Tibial artery (tissue), 4 donors: ENCODE data around the gene CPPED1.

ENCODE experiments used
- DNase-seq, 2 donors: peaks; one replicate each; pipeline ENCODE4 v3.0.0-alpha.2; 2019
- H3K27ac ChIP-seq, 2 donors: fragments of 200-600 bp; sonication (generic) in 1 of 2; 1 replicate in 1 of 2; 2 replicates in 1 of 2; pipeline ENCODE4 v1.5.1; 2018 to 2019; ENCODE audit warnings: mild to moderate bottlenecking in 1 of 2
- H3K27me3 ChIP-seq, 2 donors: fragments of 200-600 bp; sonication (generic) in 1 of 2; one replicate each; pipeline versions ENCODE4 v1.5.1 to v1.6.0; 2016 to 2019
- H3K36me3 ChIP-seq, 3 donors: fragments of 200-600 bp; sonication (generic) in 2 of 3; one replicate each; pipeline ENCODE4 v1.5.1; 2016 to 2019; ENCODE audit warnings: mild to moderate bottlenecking in 2 of 3
- H3K4me1 ChIP-seq, 4 donors: fragments of 200-600 bp; sonication (generic) in 2 of 4; 1 replicate in 3 of 4; 2 replicates in 1 of 4; pipeline ENCODE4 v1.5.1; 2016 to 2019
- H3K4me3 ChIP-seq, 2 donors: fragments of 200-600 bp; sonication (generic) in 1 of 2; 1 replicate in 1 of 2; 2 replicates in 1 of 2; pipeline ENCODE4 v1.5.1; 2018 to 2019; ENCODE audit warnings: mild to moderate bottlenecking in 2 of 2
- H3K9me3 ChIP-seq, 3 donors: fragments of 200-600 bp; sonication (generic) in 1 of 3; one replicate each; pipeline ENCODE4 v1.5.1; 2016 to 2019
- intact Hi-C: fragments of 100-400 bp; cut with DNase I; formaldehyde crosslinking; loops from one replicate; pipeline ENCODE4 v1.15.0; 2023; ENCODE audit warnings: low total_unique reads
- TF ChIP-seq, protein P1 (sequence below), 2 experiments: fragments of 200-600 bp in 1 of 2; fragments of 450-650 bp in 1 of 2; IDR thresholded peaks; one replicate each; pipeline ENCODE4 v1.5.1; 2017 to 2019; ENCODE audit warnings: antibody characterized with exemption in 2 of 2, mild to moderate bottlenecking in 1 of 2, moderate library complexity in 1 of 2

CPPED1 gene

GRCh38 chr16:12803203-12804093 is at the start of gene CPPED1:
Gene CPPED1 (minus strand): TSS chr16:12803887. CDS start chr16:12803776, 111 bp downstream.
- Histone ChIP-seq H3K4me1 (peaks cover 0 to 53% (median 22%) of the 10 kb centered on the region in 4 donors), H3K36me3 (no peaks in the 10 kb centered on the region), H3K9me3 (no peaks in the 10 kb centered on the region), H3K4me3 (peak within 1 kb of the TSS; percentile 60 to 75), H3K27ac (peak within 1 kb of the TSS; percentile 82), H3K27me3 (no peaks in the 10 kb centered on the region)
- TF ChIP-seq, protein P1, sequence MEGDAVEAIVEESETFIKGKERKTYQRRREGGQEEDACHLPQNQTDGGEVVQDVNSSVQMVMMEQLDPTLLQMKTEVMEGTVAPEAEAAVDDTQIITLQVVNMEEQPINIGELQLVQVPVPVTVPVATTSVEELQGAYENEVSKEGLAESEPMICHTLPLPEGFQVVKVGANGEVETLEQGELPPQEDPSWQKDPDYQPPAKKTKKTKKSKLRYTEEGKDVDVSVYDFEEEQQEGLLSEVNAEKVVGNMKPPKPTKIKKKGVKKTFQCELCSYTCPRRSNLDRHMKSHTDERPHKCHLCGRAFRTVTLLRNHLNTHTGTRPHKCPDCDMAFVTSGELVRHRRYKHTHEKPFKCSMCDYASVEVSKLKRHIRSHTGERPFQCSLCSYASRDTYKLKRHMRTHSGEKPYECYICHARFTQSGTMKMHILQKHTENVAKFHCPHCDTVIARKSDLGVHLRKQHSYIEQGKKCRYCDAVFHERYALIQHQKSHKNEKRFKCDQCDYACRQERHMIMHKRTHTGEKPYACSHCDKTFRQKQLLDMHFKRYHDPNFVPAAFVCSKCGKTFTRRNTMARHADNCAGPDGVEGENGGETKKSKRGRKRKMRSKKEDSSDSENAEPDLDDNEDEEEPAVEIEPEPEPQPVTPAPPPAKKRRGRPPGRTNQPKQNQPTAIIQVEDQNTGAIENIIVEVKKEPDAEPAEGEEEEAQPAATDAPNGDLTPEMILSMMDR (IDR thresholded peaks at IDR 0.05), result no peak
- peak; percentile 87 to 95 for DNase-seq
- intact Hi-C loops, result no loop called here

GRCh38 chr16:12850186-12850585 is 46.5 kb upstream of the CPPED1 start:
- H3K27ac ChIP-seq, result no peak overlapping the region
- H3K27me3 ChIP-seq, result no peaks in the 10 kb centered on the region
- intact Hi-C loops, result no loop called here
- TF ChIP-seq, protein P1 (IDR thresholded peaks at IDR 0.05), result no peak
- DNase-seq, result no peak
- no peak overlapping the region for H3K4me3 ChIP-seq
- H3K36me3 ChIP-seq, result no peaks in the 10 kb centered on the region
- no peaks in the 10 kb centered on the region for H3K9me3 ChIP-seq
- no peaks in the 10 kb centered on the region for H3K4me1 ChIP-seq

DNA sequence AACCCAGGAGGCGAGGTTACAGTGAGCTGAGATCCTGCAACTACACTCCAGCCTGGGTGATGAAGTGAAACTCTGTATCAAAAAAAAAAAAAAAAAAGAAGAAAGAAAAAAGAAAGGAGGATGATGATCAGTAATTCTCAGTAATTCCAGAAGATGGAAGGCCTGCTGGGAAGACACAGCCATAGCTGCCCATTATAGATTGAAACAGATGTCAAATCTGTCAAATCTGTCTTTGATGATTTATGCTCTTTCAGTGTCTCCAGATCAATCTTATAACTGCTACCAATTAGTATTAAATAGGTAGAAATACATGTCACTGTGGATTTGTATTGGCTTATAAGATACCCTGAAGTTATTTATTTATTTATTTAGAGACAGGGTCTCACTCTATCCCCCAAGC is 42.9 kb upstream of the CPPED1 start:
- Histone ChIP-seq H3K27ac (no peak overlapping the region), H3K9me3 (no peaks in the 10 kb centered on the region), H3K4me3 (no peak overlapping the region), H3K4me1 (no peaks in the 10 kb centered on the region), H3K36me3 (no peaks in the 10 kb centered on the region), H3K27me3 (no peaks in the 10 kb centered on the region)
- no peak for DNase-seq
- TF ChIP-seq, protein P1 (IDR thresholded peaks at IDR 0.05), result no peak
- intact Hi-C loops, result no loop called here

DNA sequence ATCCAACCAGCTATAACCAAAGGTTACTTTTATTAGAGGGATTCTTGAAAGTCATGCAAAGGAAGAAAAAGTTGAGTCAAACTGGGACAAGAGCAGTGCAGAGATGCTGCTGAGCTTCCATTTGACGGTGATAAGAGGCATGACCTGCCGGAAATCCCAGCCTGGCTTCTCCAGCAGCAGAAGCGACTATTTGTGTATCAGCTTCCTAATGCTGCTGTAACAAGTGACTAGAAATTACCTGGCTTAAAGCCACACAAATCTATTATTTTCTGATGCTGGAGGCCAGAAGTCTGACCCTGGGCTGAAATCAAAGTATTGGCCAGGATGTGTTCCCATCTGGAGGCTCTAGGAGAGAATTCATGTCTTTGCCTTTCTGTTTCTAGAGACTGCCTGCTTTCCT is 41.6 kb upstream of the CPPED1 start:
- Histone ChIP-seq H3K27ac (no peak overlapping the region), H3K27me3 (no peaks in the 10 kb centered on the region), H3K9me3 (no peaks in the 10 kb centered on the region), H3K4me3 (no peak overlapping the region), H3K36me3 (no peaks in the 10 kb centered on the region), H3K4me1 (no peaks in the 10 kb centered on the region)
- no peak for DNase-seq
- intact Hi-C loops, result no loop called here
- TF ChIP-seq, protein P1 (IDR thresholded peaks at IDR 0.05), result no peak

- Histone ChIP-seq H3K27me3 (no peaks in the 10 kb centered on the region), H3K36me3 (no peaks in the 10 kb centered on the region), H3K4me3 (no peak overlapping the region), H3K9me3 (peaks cover 0 to 10% (median 0%) of the 10 kb centered on the region in 3 donors), H3K4me1 (no peaks in the 10 kb centered on the region), H3K27ac (no peak overlapping the region)
- intact Hi-C loops, result no loop called here
- DNase-seq, result no peak
- TF ChIP-seq, protein P1 (IDR thresholded peaks at IDR 0.05), result no peak
Observed at GRCh38 chr16:12837756-12838155, 34.1 kb upstream of the CPPED1 start.
